Endodermal cell (in vitro differentiated cells): Measurements from ENCODE around the gene LHFPL3. TPM values are rescaled to one million over a fixed set of nuclear protein-coding genes. Genes with fewer than 3 reads are reported as not detected.

Experiments used
- DNase-seq: peaks from one replicate; pipeline ENCODE4 v3.0.0-alpha.2; 2017
- H3K27ac ChIP-seq: 2 replicates; pipeline ENCODE4 v1.5.1; 2013; ENCODE audit warnings: mild to moderate bottlenecking, low read depth, low read length, moderate library complexity
- H3K27me3 ChIP-seq: 2 replicates; pipeline ENCODE4 v1.6.1; 2013; ENCODE audit warnings: mild to moderate bottlenecking, low read length, moderate library complexity; ENCODE audit not compliant: insufficient read depth, control insufficient read depth, poor library complexity, severe bottlenecking
- H3K36me3 ChIP-seq: 2 replicates; pipeline ENCODE4 v1.7.0; 2013; ENCODE audit warnings: mild to moderate bottlenecking, low read length, moderate library complexity; ENCODE audit not compliant: control insufficient read depth, insufficient read depth
- H3K4me1 ChIP-seq: one replicate; pipeline ENCODE4 v1.7.0; 2013; ENCODE audit warnings: low read length; ENCODE audit not compliant: control insufficient read depth, insufficient read depth
- H3K4me3 ChIP-seq: 2 replicates; pipeline ENCODE4 v1.5.1; 2013; ENCODE audit warnings: mild to moderate bottlenecking, low read length, moderate library complexity
- H3K9ac ChIP-seq: 2 replicates; pipeline ENCODE4 v1.6.1; 2013; ENCODE audit warnings: mild to moderate bottlenecking, low read length, moderate library complexity; ENCODE audit not compliant: poor library complexity, severe bottlenecking; ENCODE audit errors: extremely low read depth
- H3K9me3 ChIP-seq: 2 replicates; pipeline ENCODE4 v1.6.1; 2013; ENCODE audit warnings: mild to moderate bottlenecking, low read length, moderate library complexity; ENCODE audit not compliant: control insufficient read depth
- H3K27ac Mint-ChIP-seq: 2 replicates; pipeline ENCODE4 v1.8.0; 2020; ENCODE audit warnings: mixed read lengths
- H3K27me3 Mint-ChIP-seq: 2 replicates; pipeline ENCODE4 v1.8.0; 2021; ENCODE audit warnings: mild to moderate bottlenecking, mixed read lengths; ENCODE audit not compliant: insufficient read depth
- H3K36me3 Mint-ChIP-seq: 2 replicates; pipeline ENCODE4 v1.8.0; 2020; ENCODE audit warnings: low read depth, mixed read lengths
- H3K4me1 Mint-ChIP-seq: 2 replicates; pipeline ENCODE4 v1.8.0; 2020; ENCODE audit warnings: mixed read lengths
- H3K4me3 Mint-ChIP-seq: 2 replicates; pipeline ENCODE4 v1.8.0; 2020; ENCODE audit warnings: mild to moderate bottlenecking, moderate library complexity, mixed read lengths
- H3K9me3 Mint-ChIP-seq: 2 replicates; pipeline ENCODE4 v1.8.0; 2020; ENCODE audit warnings: mild to moderate bottlenecking, mixed read lengths
- CTCF ChIP-seq: fragments of 200-600 bp; sonication (generic); conservative IDR thresholded peaks from 2 replicates; pipeline ENCODE4 v1.5.0; 2021; ENCODE audit warnings: antibody characterized with exemption, mild to moderate bottlenecking
- WGBS, 2 experiments: methylation state at CpG; one replicate each; pipeline versions ENCODE4 v1.1.5 to v1.1.7; 2013; ENCODE audit warnings: missing lambda C conversion rate in 2 of 2, mixed read lengths in 1 of 2; ENCODE audit not compliant: insufficient coverage in 1 of 2, insufficient read length in 1 of 2; 5-methylcytosine and 5-hydroxymethylcytosine counted together
- total RNA-seq, 2 donors: library from RNA; stranded (reverse); fragmentation: NEBNext Ultra II Directional in 1 of 2; extraction: Animal tissue kit (Norgen Biotek cat#: 25700) in 1 of 2; gene quantifications; 2 replicates in 1 of 2; 3 replicates in 1 of 2; pipeline ENCODE4 v1.2.1, GENCODE V29; 2021

LHFPL3 gene
- total RNA-seq, 2 donors from 2014 or later, result not detected

- H3K4me3 Mint-ChIP-seq, result no peak overlapping the region
- no peak for TF ChIP-seq CTCF
- H3K9me3 Mint-ChIP-seq, result no peaks in the 10 kb centered on the region
- no peak for DNase-seq
- H3K9ac ChIP-seq, result no peak overlapping the region
- H3K27me3 Mint-ChIP-seq, result peaks cover 5% of the 10 kb centered on the region
- H3K9me3 ChIP-seq, result no peaks in the 10 kb centered on the region
- no peak overlapping the region for H3K27ac ChIP-seq
- WGBS, 2 experiments, result 75% methylated on average over 3 of the region's 3 CpGs; no CpG with 5 or more reads in 1 of the 2 experiments
- H3K27me3 ChIP-seq, result peaks cover 5% of the 10 kb centered on the region
- no peaks in the 10 kb centered on the region for H3K36me3 Mint-ChIP-seq
- no peaks in the 10 kb centered on the region for H3K4me1 Mint-ChIP-seq
- H3K36me3 ChIP-seq, result no peaks in the 10 kb centered on the region
- H3K4me1 ChIP-seq, result no peaks in the 10 kb centered on the region
- H3K4me3 ChIP-seq, result no peak overlapping the region
- H3K27ac Mint-ChIP-seq, result no peak overlapping the region
These were observed 196.4 kb downstream of the LHFPL3 start for GRCh38 chr7:104524853-104525252.

- Mint-ChIP-seq H3K36me3 (no peaks in the 10 kb centered on the region), H3K4me1 (no peaks in the 10 kb centered on the region), H3K4me3 (no peak overlapping the region), H3K27ac (no peak overlapping the region), H3K27me3 (peaks cover 5% of the 10 kb centered on the region), H3K9me3 (no peaks in the 10 kb centered on the region)
- Histone ChIP-seq H3K27me3 (peaks cover 5% of the 10 kb centered on the region), H3K27ac (no peak overlapping the region), H3K4me3 (no peak overlapping the region), H3K9ac (no peak overlapping the region), H3K4me1 (no peaks in the 10 kb centered on the region), H3K36me3 (no peaks in the 10 kb centered on the region), H3K9me3 (no peaks in the 10 kb centered on the region)
- DNase-seq, result no peak
- TF ChIP-seq CTCF, result no peak
These were observed 199.7 kb downstream of the LHFPL3 start for GRCh38 chr7:104528142-104528541.

- H3K9ac ChIP-seq, result no peak overlapping the region
- Mint-ChIP-seq H3K36me3 (no peaks in the 10 kb centered on the region), H3K27me3 (peaks cover 5% of the 10 kb centered on the region), H3K4me1 (no peaks in the 10 kb centered on the region), H3K9me3 (no peaks in the 10 kb centered on the region), H3K27ac (no peak overlapping the region), H3K4me3 (no peak overlapping the region)
- no peak overlapping the region for H3K27ac ChIP-seq
- no peaks in the 10 kb centered on the region for H3K36me3 ChIP-seq
- no peak overlapping the region for H3K4me3 ChIP-seq
- DNase-seq, result no peak
- no peaks in the 10 kb centered on the region for H3K9me3 ChIP-seq
- 64 to 75% methylated on average over 2 of the region's 2 CpGs for WGBS, 2 experiments
- H3K4me1 ChIP-seq, result no peaks in the 10 kb centered on the region
- peaks cover 2% of the 10 kb centered on the region for H3K27me3 ChIP-seq
- no peak for TF ChIP-seq CTCF
These were observed 201.2 kb downstream of the LHFPL3 start for GRCh38 chr7:104529567-104529966.
